Loucy (cell line): ENCODE results near the gene MTURN.

Experiments
- H2AFZ ChIP-seq: fragments of 200-600 bp; sonication (generic); 2 replicates; pipeline ENCODE4 v1.6.0; 2016; ENCODE audit warnings: antibody characterized with exemption, mild to moderate bottlenecking, low read length, moderate library complexity
- H3F3A ChIP-seq: fragments of 200-600 bp; 2 replicates; pipeline ENCODE4 v1.6.0; 2016; ENCODE audit warnings: antibody characterized with exemption, low read depth, mild to moderate bottlenecking
- H3K27me3 ChIP-seq: fragments of 200-600 bp; sonication (generic); 2 replicates; pipeline ENCODE4 v1.6.1; 2014; ENCODE audit warnings: low read length, mild to moderate bottlenecking; ENCODE audit not compliant: insufficient read depth, poor library complexity, severe bottlenecking
- H3K36me3 ChIP-seq: fragments of 200-600 bp; sonication (generic); 2 replicates; pipeline ENCODE4 v1.6.1; 2016; ENCODE audit warnings: low read length; ENCODE audit not compliant: insufficient read depth
- H3K4me1 ChIP-seq: fragments of 200-600 bp; sonication (generic); 2 replicates; pipeline ENCODE4 v1.5.1; 2014; ENCODE audit warnings: low read length, mild to moderate bottlenecking; ENCODE audit not compliant: insufficient read depth, poor library complexity, severe bottlenecking
- H3K4me2 ChIP-seq: fragments of 200-600 bp; sonication (generic); 2 replicates; pipeline ENCODE4 v1.6.0; 2014; ENCODE audit warnings: antibody characterized with exemption, low read length, low read depth, mild to moderate bottlenecking; ENCODE audit not compliant: poor library complexity, severe bottlenecking
- H3K4me3 ChIP-seq: fragments of 200-600 bp; sonication (generic); 2 replicates; pipeline ENCODE4 v1.5.1; 2014; ENCODE audit warnings: low read length, mild to moderate bottlenecking, mixed read lengths; ENCODE audit not compliant: poor library complexity, severe bottlenecking
- H3K79me2 ChIP-seq: fragments of 200-600 bp; sonication (generic); 2 replicates; pipeline ENCODE4 v1.6.1; 2014; ENCODE audit warnings: low read length; ENCODE audit not compliant: insufficient read depth
- H3K9ac ChIP-seq: fragments of 200-600 bp; sonication (generic); 2 replicates; pipeline ENCODE4 v1.6.0; 2014; ENCODE audit warnings: mild to moderate bottlenecking, low read depth, low read length, moderate library complexity; ENCODE audit not compliant: poor library complexity, severe bottlenecking
- H3K9me2 ChIP-seq: fragments of 200-600 bp; sonication (generic); replicated peaks from 2 replicates; pipeline ENCODE4 v1.6.1; 2016; ENCODE audit warnings: low read depth, low read length, mixed read lengths
- H3K9me3 ChIP-seq: fragments of 200-600 bp; sonication (generic); 2 replicates; pipeline ENCODE4 v1.6.1; 2014; ENCODE audit warnings: mild to moderate bottlenecking, antibody characterized with exemption, low read length, low read depth; ENCODE audit not compliant: insufficient read depth
- H4K20me1 ChIP-seq: fragments of 200-600 bp; sonication (generic); 2 replicates; pipeline ENCODE4 v1.6.0; 2014; ENCODE audit warnings: antibody characterized with exemption, low read length, mild to moderate bottlenecking; ENCODE audit not compliant: insufficient read depth, poor library complexity, severe bottlenecking
- CTCF ChIP-seq: fragments of 200-600 bp; sonication (generic); conservative IDR thresholded peaks from 2 replicates; pipeline ENCODE4 v1.5.1; 2014; ENCODE audit warnings: mild to moderate bottlenecking, antibody characterized with exemption, low read length
- EZH2phosphoT487 ChIP-seq: fragments of 200-600 bp; IDR thresholded peaks from 2 replicates; pipeline ENCODE4 v1.6.1; 2018; ENCODE audit warnings: antibody characterized with exemption, mild to moderate bottlenecking, moderate library complexity, borderline replicate concordance

Gene MTURN

GRCh38 chr7:30150711-30151110 lies 15.9 kb downstream of the MTURN start:
- TF ChIP-seq CTCF, result no peak
- no peak for TF ChIP-seq EZH2phosphoT487

GRCh38 chr7:30154111-30154587 lies 19.4 kb downstream of the MTURN start:
- no peaks in the 10 kb centered on the region for H3K9me2 ChIP-seq

More at GRCh38 chr7:30150711-30151110, 15.9 kb downstream of the MTURN start:
- peaks cover 29% of the 10 kb centered on the region for H3K4me1 ChIP-seq
- no peaks in the 10 kb centered on the region for H3K9me3 ChIP-seq
- no peaks in the 10 kb centered on the region for H3K79me2 ChIP-seq
- no peak overlapping the region for H2AFZ ChIP-seq
- H3K36me3 ChIP-seq, result no peaks in the 10 kb centered on the region
- no peaks in the 10 kb centered on the region for H3F3A ChIP-seq
- H3K27me3 ChIP-seq, result no peaks in the 10 kb centered on the region
- H3K4me2 ChIP-seq, result no peak overlapping the region
- no peaks in the 10 kb centered on the region for H4K20me1 ChIP-seq
- no peaks in the 10 kb centered on the region for H3K9me2 ChIP-seq
- H3K9ac ChIP-seq, result no peak overlapping the region
- no peak overlapping the region for H3K4me3 ChIP-seq

GRCh38 chr7:30155481-30155880 lies 20.7 kb downstream of the MTURN start:
- Histone ChIP-seq H3K9me3 (no peaks in the 10 kb centered on the region), H3K4me1 (peaks cover 32% of the 10 kb centered on the region), H3K9ac (no peak overlapping the region), H3F3A (no peaks in the 10 kb centered on the region), H4K20me1 (no peaks in the 10 kb centered on the region), H2AFZ (no peak overlapping the region), H3K36me3 (no peaks in the 10 kb centered on the region), H3K4me3 (no peak overlapping the region), H3K79me2 (no peaks in the 10 kb centered on the region), H3K4me2 (no peak overlapping the region), H3K27me3 (no peaks in the 10 kb centered on the region), H3K9me2 (no peaks in the 10 kb centered on the region)
- TF ChIP-seq EZH2phosphoT487 (no peak), CTCF (no peak)

More at GRCh38 chr7:30154111-30154587, 19.4 kb downstream of the MTURN start:
- Histone ChIP-seq H3K4me1 (peaks cover 19% of the 10 kb centered on the region), H3K4me3 (no peak overlapping the region), H3K79me2 (no peaks in the 10 kb centered on the region), H3K27me3 (no peaks in the 10 kb centered on the region), H3K9me3 (no peaks in the 10 kb centered on the region), H4K20me1 (no peaks in the 10 kb centered on the region), H3F3A (no peaks in the 10 kb centered on the region), H2AFZ (no peak overlapping the region), H3K4me2 (no peak overlapping the region), H3K9ac (no peak overlapping the region), H3K36me3 (no peaks in the 10 kb centered on the region)
- TF ChIP-seq CTCF, result no peak
- no peak for TF ChIP-seq EZH2phosphoT487
